Spinal cord (tissue), 10 donors: Measurements from ENCODE around the gene F9. TPM values are rescaled to one million over a fixed set of nuclear protein-coding genes. Genes with fewer than 3 reads are reported as not detected.
"Not testable (repeated sequence)": the region's sequence is repeated elsewhere in the genome, so short reads cannot be mapped to it uniquely, and the experiment has no call there.

ENCODE experiments used
- DNase-seq, 6 donors: peaks; one replicate each; pipeline versions ENCODE4 v3.0.0 to v3.0.0-alpha.2; 2013 to 2015; ENCODE audit warnings: low spot score in 6 of 6, low read depth in 4 of 6
- H3K27ac ChIP-seq: one replicate; pipeline ENCODE4 v1.5.1; 2013; ENCODE audit warnings: low read depth, low read length, control low read depth
- H3K27me3 ChIP-seq: one replicate; pipeline ENCODE4 v1.6.1; 2013; ENCODE audit warnings: low read length; ENCODE audit not compliant: control insufficient read depth, insufficient read depth
- H3K36me3 ChIP-seq: one replicate; pipeline ENCODE4 v1.6.1; 2013; ENCODE audit warnings: low read length; ENCODE audit not compliant: control insufficient read depth, insufficient read depth
- H3K4me1 ChIP-seq: one replicate; pipeline ENCODE4 v1.6.1; 2013; ENCODE audit warnings: low read length; ENCODE audit not compliant: control insufficient read depth, insufficient read depth
- H3K4me3 ChIP-seq: one replicate; pipeline ENCODE4 v1.5.1; 2013; ENCODE audit warnings: low read depth, low read length, control low read depth
- H3K9me3 ChIP-seq: one replicate; pipeline ENCODE4 v1.6.1; 2013; ENCODE audit warnings: low read length; ENCODE audit not compliant: control insufficient read depth, insufficient read depth
- WGBS: methylation state at CpG from one replicate; pipeline ENCODE4 v1.1.5; 2013; ENCODE audit warnings: missing lambda C conversion rate; ENCODE audit not compliant: insufficient coverage; 5-methylcytosine and 5-hydroxymethylcytosine counted together
- long read RNA-seq, 4 donors: transcript quantifications; one replicate each; lab custom pipeline, GENCODE V29; 2026
- polyA plus RNA-seq, 2 donors: library from polyadenylated mRNA; unstranded; fragments of 120-200 nt; gene quantifications; one replicate each; pipeline ENCODE4 v1.2.1, GENCODE V29; 2013; ENCODE audit not compliant: insufficient read length in 2 of 2
- total RNA-seq, 2 donors: library from RNA; depleted of rRNA in 1 of 2; stranded (reverse); fragments of 120-200 nt in 1 of 2; fragments of >200 nt in 1 of 2; gene quantifications; one replicate each; pipeline versions ENCODE4 v1.2.3 to v1.2.4, GENCODE V29; 2013 to 2014
- donor health status: healthy.

Gene F9
- not detected for total RNA-seq
- not detected for polyA plus RNA-seq
- long read RNA-seq, donor 1 = 0 reads
- long read RNA-seq, donor 2 = 0 reads
- long read RNA-seq, donor 3 = 0 reads
- long read RNA-seq, donor 4 = 0 reads

DNA sequence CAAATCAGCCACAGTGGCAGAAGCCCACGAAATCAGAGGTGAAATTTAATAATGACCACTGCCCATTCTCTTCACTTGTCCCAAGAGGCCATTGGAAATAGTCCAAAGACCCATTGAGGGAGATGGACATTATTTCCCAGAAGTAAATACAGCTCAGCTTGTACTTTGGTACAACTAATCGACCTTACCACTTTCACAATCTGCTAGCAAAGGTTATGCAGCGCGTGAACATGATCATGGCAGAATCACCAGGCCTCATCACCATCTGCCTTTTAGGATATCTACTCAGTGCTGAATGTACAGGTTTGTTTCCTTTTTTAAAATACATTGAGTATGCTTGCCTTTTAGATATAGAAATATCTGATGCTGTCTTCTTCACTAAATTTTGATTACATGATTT lies at the start of gene F9:
Gene F9, plus strand, starts transcription at position 190 of the 400 bp plus-strand sequence. Its CDS starts 26 bp downstream, at position 216.
- H3K36me3 ChIP-seq = no peaks in the 10 kb centered on the region
- WGBS = 40% methylated on average over 1 of the region's 4 CpGs
- no peaks in the 10 kb centered on the region for H3K9me3 ChIP-seq
- H3K27ac ChIP-seq = no peak within 1 kb of the TSS
- H3K4me1 ChIP-seq = no peaks in the 10 kb centered on the region
- no peaks in the 10 kb centered on the region for H3K27me3 ChIP-seq
- no peak for DNase-seq
- no peak within 1 kb of the TSS for H3K4me3 ChIP-seq

DNA sequence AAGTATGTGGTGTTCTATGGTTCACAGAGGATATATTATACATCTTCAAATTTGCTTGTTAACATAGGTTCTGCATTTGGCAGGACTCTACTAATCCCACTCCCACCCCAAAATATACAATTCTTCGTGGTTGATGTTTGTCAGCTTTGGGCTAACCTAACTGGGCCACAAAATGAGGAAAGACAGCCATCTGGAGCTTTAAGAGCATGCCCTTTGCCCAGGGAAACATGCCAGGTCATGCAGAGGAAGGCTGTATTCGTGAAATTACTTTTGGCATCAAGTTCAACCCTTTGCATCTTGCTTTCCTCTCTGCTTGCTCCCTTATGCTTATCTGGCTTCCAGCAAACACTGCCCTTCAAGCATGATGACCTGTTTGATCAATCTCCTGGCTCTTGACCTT lies 46.8 kb upstream of the F9 start:
- Histone ChIP-seq H3K27ac (no peak overlapping the region), H3K4me1 (no peaks in the 10 kb centered on the region), H3K4me3 (no peak overlapping the region), H3K9me3 (no peaks in the 10 kb centered on the region), H3K27me3 (no peaks in the 10 kb centered on the region), H3K36me3 (no peaks in the 10 kb centered on the region)
- WGBS = 39% methylated on average over 2 of the region's 2 CpGs
- no peak for DNase-seq

DNA sequence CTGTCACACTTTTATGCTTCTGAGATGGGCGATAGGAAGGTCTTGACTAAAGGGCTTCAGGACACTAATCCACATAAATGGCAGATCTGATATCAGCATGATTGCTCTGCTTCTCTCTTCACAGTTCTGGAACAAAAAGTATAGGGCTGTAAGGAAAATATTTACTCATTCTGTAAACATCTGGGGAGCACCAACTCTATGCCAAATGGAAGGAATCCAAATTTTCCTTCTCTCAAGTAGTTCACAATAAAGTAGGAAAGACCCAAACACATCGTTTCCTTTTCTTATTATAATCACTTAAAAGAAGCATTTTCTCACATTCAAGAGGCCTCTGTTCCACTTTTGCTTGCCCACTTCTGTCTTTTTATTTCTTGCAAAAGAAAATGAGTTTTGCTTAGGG lies 45.9 kb upstream of the F9 start:
- Histone ChIP-seq H3K4me3 (no peak overlapping the region), H3K27me3 (no peaks in the 10 kb centered on the region), H3K27ac (no peak overlapping the region), H3K36me3 (no peaks in the 10 kb centered on the region), H3K9me3 (no peaks in the 10 kb centered on the region), H3K4me1 (no peaks in the 10 kb centered on the region)
- WGBS = no CpG with 5 or more reads among the region's 2 CpGs
- DNase-seq = no peak

DNA sequence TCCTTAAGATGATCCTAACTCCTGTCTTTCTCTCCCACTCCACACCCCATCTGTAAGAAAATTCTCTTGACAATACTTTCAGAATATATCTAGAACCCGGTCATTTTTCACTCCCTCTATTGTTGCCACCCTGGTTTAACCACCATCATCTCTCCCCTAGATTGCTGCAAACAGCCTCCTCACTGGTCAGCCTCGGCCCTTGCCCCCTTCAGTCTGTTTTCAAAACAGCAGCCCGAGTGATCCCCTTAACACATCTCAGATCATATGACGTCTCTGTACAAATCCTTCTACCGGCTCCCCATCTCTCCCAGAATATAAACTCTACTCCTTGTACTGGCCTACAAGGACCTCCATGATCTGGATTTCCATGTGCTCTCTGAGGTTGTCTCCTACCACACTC lies 35.2 kb upstream of the F9 start:
- Histone ChIP-seq H3K9me3 (no peaks in the 10 kb centered on the region), H3K27ac (no peak overlapping the region), H3K4me3 (no peak overlapping the region), H3K36me3 (no peaks in the 10 kb centered on the region), H3K4me1 (no peaks in the 10 kb centered on the region), H3K27me3 (no peaks in the 10 kb centered on the region)
- WGBS = 70% methylated on average over 5 of the region's 5 CpGs
- DNase-seq = no peak

DNA sequence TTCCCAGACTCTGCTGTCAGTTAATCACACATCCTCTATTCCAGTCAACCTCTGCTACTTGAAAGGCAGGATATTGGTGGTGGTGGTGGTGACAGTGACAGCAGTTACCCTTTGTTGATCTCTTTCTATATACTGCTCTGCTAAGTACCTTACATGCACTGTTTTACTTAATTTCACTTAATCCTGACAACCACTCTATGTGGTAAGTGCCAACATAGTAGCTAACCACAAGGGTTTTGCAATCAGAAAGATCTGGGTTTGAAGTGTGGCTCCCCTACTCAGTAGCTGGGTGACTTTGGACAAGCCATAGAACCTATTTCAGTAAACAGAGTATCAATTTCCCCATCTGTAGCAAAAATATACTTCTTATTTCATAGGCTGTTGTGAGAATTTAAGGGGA lies 24.2 kb upstream of the F9 start:
- no peaks in the 10 kb centered on the region for H3K36me3 ChIP-seq
- no peak for DNase-seq

DNA sequence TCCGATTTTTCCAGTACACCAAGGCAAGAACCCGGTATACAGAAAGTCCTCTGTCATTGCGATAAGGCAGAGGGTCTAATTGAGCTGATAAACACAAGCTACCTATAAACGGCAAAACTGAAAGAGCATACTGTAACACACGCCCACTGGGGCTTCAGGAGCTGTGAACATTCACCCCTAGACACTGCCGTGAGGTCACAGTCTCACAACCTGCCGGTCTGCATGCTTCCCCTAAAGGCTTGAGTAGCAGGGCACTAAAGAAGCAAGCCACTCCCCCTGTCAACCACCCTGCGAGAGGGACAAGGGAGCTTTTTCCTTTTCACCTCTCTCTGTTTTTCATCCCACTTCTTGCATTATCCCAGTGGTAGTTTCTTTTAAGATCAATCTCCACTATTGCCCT lies 22.4 kb upstream of the F9 start:
- H3K9me3 ChIP-seq = no peaks in the 10 kb centered on the region
- 61% methylated on average over 8 of the region's 8 CpGs for WGBS

More for the DNA sequence above, 24.2 kb upstream of the F9 start:
- no peak overlapping the region for H3K4me3 ChIP-seq
- no peaks in the 10 kb centered on the region for H3K9me3 ChIP-seq
- H3K4me1 ChIP-seq = no peaks in the 10 kb centered on the region
- H3K27ac ChIP-seq = no peak overlapping the region
- H3K27me3 ChIP-seq = no peaks in the 10 kb centered on the region

DNA sequence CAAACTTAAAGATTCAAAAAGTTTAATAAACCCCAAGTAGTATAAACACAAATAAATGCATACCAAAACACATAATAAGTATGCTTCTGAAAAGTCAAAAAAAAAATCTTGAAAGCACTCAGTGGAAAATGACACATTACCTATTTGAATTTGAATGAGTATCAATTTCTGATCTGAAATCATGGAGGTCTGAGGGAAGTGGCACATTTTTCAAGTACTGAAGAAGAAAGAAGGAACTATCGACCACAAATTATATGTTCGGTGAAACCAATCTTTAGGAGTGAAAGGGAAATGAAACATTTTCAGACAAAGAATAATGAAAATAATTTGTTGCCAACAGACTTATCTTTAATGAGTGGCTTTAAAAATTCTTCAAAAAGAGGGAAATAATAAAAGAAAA lies 12.1 kb upstream of the F9 start:
- DNase-seq = no peak
- no peaks in the 10 kb centered on the region for H3K36me3 ChIP-seq
- H3K27me3 ChIP-seq = no peaks in the 10 kb centered on the region
- peaks cover 3% of the 10 kb centered on the region for H3K9me3 ChIP-seq
- H3K4me3 ChIP-seq = no peak overlapping the region
- 80% methylated on average over 1 of the region's 2 CpGs for WGBS
- H3K27ac ChIP-seq = no peak overlapping the region
- H3K4me1 ChIP-seq = no peaks in the 10 kb centered on the region

More for the DNA sequence above, 22.4 kb upstream of the F9 start:
- DNase-seq = no peak
- H3K36me3 ChIP-seq = no peaks in the 10 kb centered on the region
- no peak overlapping the region for H3K27ac ChIP-seq
- H3K27me3 ChIP-seq = no peaks in the 10 kb centered on the region
- H3K4me3 ChIP-seq = no peak overlapping the region
- H3K4me1 ChIP-seq = no peaks in the 10 kb centered on the region

DNA sequence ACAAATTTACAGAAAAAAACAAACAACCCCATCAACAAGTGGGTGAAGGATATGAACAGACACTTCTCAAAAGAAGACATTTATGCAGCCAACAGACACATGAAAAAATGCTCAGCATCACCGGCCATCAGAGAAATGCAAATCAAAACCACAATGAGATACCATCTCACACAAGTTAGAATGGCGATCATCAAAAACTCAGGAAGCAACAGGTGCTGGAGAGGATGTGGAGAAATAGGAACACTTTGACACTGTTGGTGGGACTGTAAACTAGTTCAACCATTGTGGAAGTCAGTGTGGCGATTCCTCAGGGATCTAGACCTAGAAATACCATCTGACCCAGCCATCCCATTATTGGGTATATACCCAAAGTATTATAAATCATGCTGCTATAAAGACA lies 1.7 kb upstream of the F9 start:
- no CpG with 5 or more reads among the region's 3 CpGs for WGBS
- H3K4me3 ChIP-seq = not testable (repeated sequence)

DNA sequence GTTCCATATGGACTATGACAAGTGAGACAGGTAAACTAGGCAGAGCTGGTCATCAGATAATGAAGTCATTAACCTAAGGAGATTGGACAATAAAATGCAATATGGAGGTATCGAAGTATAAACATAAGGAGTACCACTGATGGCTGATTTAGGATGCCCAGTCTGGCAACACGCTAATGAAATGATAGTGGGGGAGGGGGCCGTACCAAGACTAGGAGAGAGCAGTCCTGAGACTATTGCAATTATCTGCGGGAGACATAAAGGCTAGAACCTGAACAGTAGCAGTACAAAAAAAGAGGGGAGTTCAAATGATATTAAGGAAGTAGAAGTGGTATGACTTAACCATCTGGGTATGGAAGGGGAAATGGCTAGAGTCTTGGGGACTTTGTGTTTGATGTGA lies 2.3 kb downstream of the F9 start:
- no peak overlapping the region for H3K4me3 ChIP-seq
- no peaks in the 10 kb centered on the region for H3K36me3 ChIP-seq
- whole genome bisulfite sequencing = 84% methylated on average over 4 of the region's 4 CpGs
- H3K27ac ChIP-seq = no peak overlapping the region
- no peak for DNase-seq
- no peaks in the 10 kb centered on the region for H3K4me1 ChIP-seq
- no peaks in the 10 kb centered on the region for H3K27me3 ChIP-seq
- no peaks in the 10 kb centered on the region for H3K9me3 ChIP-seq

More for the DNA sequence above, 1.7 kb upstream of the F9 start:
- not testable (repeated sequence) for H3K36me3 ChIP-seq, DNase-seq, H3K27ac ChIP-seq, H3K27me3 ChIP-seq, H3K9me3 ChIP-seq, H3K4me1 ChIP-seq

DNA sequence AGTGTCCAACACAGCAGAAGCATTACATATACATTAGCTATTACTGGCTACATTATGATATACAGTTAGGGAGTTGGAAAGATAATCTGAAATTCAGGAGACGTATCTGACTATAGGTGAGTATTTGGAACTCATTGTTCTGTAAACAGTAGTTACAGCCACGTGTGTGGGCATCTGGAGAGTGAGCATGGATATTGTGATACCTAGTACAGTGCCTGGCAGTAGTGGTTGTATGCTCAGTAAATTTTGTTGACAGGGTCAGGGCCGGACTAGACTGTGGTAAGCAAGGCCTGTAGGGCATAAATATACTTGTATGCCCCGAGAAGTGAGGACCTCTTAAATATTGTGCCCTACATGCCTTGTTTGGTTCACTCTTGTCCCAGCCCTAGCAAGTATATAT lies 2.9 kb downstream of the F9 start:
- no peaks in the 10 kb centered on the region for H3K9me3 ChIP-seq
- DNase-seq = no peak
- no peak overlapping the region for H3K4me3 ChIP-seq
- no peaks in the 10 kb centered on the region for H3K36me3 ChIP-seq
- no peaks in the 10 kb centered on the region for H3K27me3 ChIP-seq
- H3K4me1 ChIP-seq = no peaks in the 10 kb centered on the region
- H3K27ac ChIP-seq = no peak overlapping the region
- 70% methylated on average over 4 of the region's 4 CpGs for WGBS
